HUES6 (cell line): ENCODE measurements around the gene MKRN3.

ENCODE experiments used
- H3K27ac ChIP-seq: 2 replicates; pipeline ENCODE4 v1.7.0; 2013; ENCODE audit warnings: low read depth, mild to moderate bottlenecking, low read length, inconsistent platforms
- H3K27me3 ChIP-seq: 2 replicates; pipeline ENCODE4 v1.6.1; 2013; ENCODE audit warnings: low read length; ENCODE audit not compliant: control insufficient read depth, insufficient read depth
- H3K36me3 ChIP-seq: 2 replicates; pipeline ENCODE4 v1.6.1; 2013; ENCODE audit warnings: low read length; ENCODE audit not compliant: control insufficient read depth, insufficient read depth
- H3K4me1 ChIP-seq: 2 replicates; pipeline ENCODE4 v1.6.1; 2013; ENCODE audit warnings: low read length; ENCODE audit not compliant: control insufficient read depth, insufficient read depth
- H3K4me3 ChIP-seq: 2 replicates; pipeline ENCODE4 v1.5.1; 2013; ENCODE audit warnings: low read depth, low read length
- H3K9ac ChIP-seq: one replicate; pipeline ENCODE4 v1.6.1; 2013; ENCODE audit warnings: mild to moderate bottlenecking, low read length
- H3K9me3 ChIP-seq: 2 replicates; pipeline ENCODE4 v1.6.1; 2013; ENCODE audit warnings: low read depth, low read length; ENCODE audit not compliant: control insufficient read depth, insufficient read depth

The MKRN3 gene

GRCh38 chr15:23561914-23562313 is 3.6 kb upstream of the MKRN3 start:
- Histone ChIP-seq H3K9ac (no peak overlapping the region), H3K9me3 (peaks cover 28% of the 10 kb centered on the region), H3K36me3 (no peaks in the 10 kb centered on the region), H3K4me3 (no peak overlapping the region), H3K27ac (no peak overlapping the region), H3K27me3 (no peaks in the 10 kb centered on the region), H3K4me1 (no peaks in the 10 kb centered on the region)

- Histone ChIP-seq H3K36me3 (no peaks in the 10 kb centered on the region), H3K9me3 (peaks cover 34% of the 10 kb centered on the region), H3K4me3 (no peak overlapping the region), H3K27ac (no peak overlapping the region), H3K9ac (no peak overlapping the region), H3K27me3 (no peaks in the 10 kb centered on the region), H3K4me1 (no peaks in the 10 kb centered on the region)
Measured at GRCh38 chr15:23564821-23565394, 566 bp upstream of the MKRN3 start.

- Histone ChIP-seq H3K9me3 (peaks cover 35% of the 10 kb centered on the region), H3K4me1 (no peaks in the 10 kb centered on the region), H3K9ac (no peak overlapping the region), H3K4me3 (no peak overlapping the region), H3K27ac (no peak overlapping the region), H3K27me3 (no peaks in the 10 kb centered on the region), H3K36me3 (no peaks in the 10 kb centered on the region)
Measured at GRCh38 chr15:23566071-23566554, 639 bp downstream of the MKRN3 start.

- H3K36me3 ChIP-seq: no peaks in the 10 kb centered on the region
- H3K27ac ChIP-seq: no peak overlapping the region
- no peaks in the 10 kb centered on the region for H3K4me1 ChIP-seq
- H3K27me3 ChIP-seq: no peaks in the 10 kb centered on the region
- peaks cover 35% of the 10 kb centered on the region for H3K9me3 ChIP-seq
- H3K4me3 ChIP-seq: no peak overlapping the region
- H3K9ac ChIP-seq: no peak overlapping the region
Measured at GRCh38 chr15:23566651-23567050, 1.2 kb downstream of the MKRN3 start.

GRCh38 chr15:23567921-23568320 is 2.4 kb downstream of the MKRN3 start:
- no peaks in the 10 kb centered on the region; the same call in 1 of the 2 replicates for H3K4me1 ChIP-seq
- no peaks in the 10 kb centered on the region for H3K36me3 ChIP-seq
- no peak overlapping the region for H3K27ac ChIP-seq
- no peak overlapping the region for H3K9ac ChIP-seq
- H3K9me3 ChIP-seq: peaks cover 33% of the 10 kb centered on the region
- H3K4me3 ChIP-seq: no peak overlapping the region
- H3K27me3 ChIP-seq: no peaks in the 10 kb centered on the region

- peaks cover 37% of the 10 kb centered on the region for H3K9me3 ChIP-seq
- H3K27ac ChIP-seq: no peak overlapping the region
- H3K9ac ChIP-seq: no peak overlapping the region
- no peaks in the 10 kb centered on the region for H3K27me3 ChIP-seq
- H3K36me3 ChIP-seq: no peaks in the 10 kb centered on the region
- no peak overlapping the region for H3K4me3 ChIP-seq
- no peaks in the 10 kb centered on the region; the same call in 1 of the 2 replicates for H3K4me1 ChIP-seq
Measured at GRCh38 chr15:23569151-23569925, 3.9 kb downstream of the MKRN3 start.

GRCh38 chr15:23570486-23570885 is 5.0 kb downstream of the MKRN3 start:
- Histone ChIP-seq H3K4me1 (no peaks in the 10 kb centered on the region; the same call in 1 of the 2 replicates), H3K27ac (no peak overlapping the region), H3K27me3 (no peaks in the 10 kb centered on the region), H3K4me3 (no peak overlapping the region), H3K36me3 (no peaks in the 10 kb centered on the region), H3K9me3 (peaks cover 27% of the 10 kb centered on the region), H3K9ac (no peak overlapping the region)

GRCh38 chr15:23572844-23573243 is 7.4 kb downstream of the MKRN3 start:
- no peak overlapping the region for H3K4me3 ChIP-seq
- H3K9me3 ChIP-seq: peaks cover 9% of the 10 kb centered on the region; the same call in 1 of the 2 replicates
- H3K36me3 ChIP-seq: no peaks in the 10 kb centered on the region
- H3K9ac ChIP-seq: no peak overlapping the region
- no peaks in the 10 kb centered on the region for H3K27me3 ChIP-seq
- H3K27ac ChIP-seq: no peak overlapping the region
- no peaks in the 10 kb centered on the region; the same call in 1 of the 2 replicates for H3K4me1 ChIP-seq

GRCh38 chr15:23574742-23575141 is 9.3 kb downstream of the MKRN3 start:
- no peaks in the 10 kb centered on the region; the same call in 1 of the 2 replicates for H3K4me1 ChIP-seq
- H3K27ac ChIP-seq: no peak overlapping the region
- H3K4me3 ChIP-seq: no peak overlapping the region

GRCh38 chr15:23576061-23576460 is 10.6 kb downstream of the MKRN3 start:
- Histone ChIP-seq H3K4me1 (no peaks in the 10 kb centered on the region; the same call in 1 of the 2 replicates), H3K9ac (no peak overlapping the region), H3K27ac (no peak overlapping the region), H3K36me3 (no peaks in the 10 kb centered on the region), H3K9me3 (peaks cover 5% of the 10 kb centered on the region; the same call in 1 of the 2 replicates), H3K27me3 (no peaks in the 10 kb centered on the region), H3K4me3 (no peak overlapping the region)

More at GRCh38 chr15:23574742-23575141, 9.3 kb downstream of the MKRN3 start:
- Histone ChIP-seq H3K9me3 (peaks cover 7% of the 10 kb centered on the region; the same call in 1 of the 2 replicates), H3K36me3 (no peaks in the 10 kb centered on the region), H3K27me3 (no peaks in the 10 kb centered on the region), H3K9ac (no peak overlapping the region)

- no peaks in the 10 kb centered on the region for H3K27me3 ChIP-seq
- H3K9me3 ChIP-seq: peaks cover 3% of the 10 kb centered on the region; the same call in 1 of the 2 replicates
- no peaks in the 10 kb centered on the region for H3K36me3 ChIP-seq
- H3K4me3 ChIP-seq: no peak overlapping the region
- H3K4me1 ChIP-seq: no peaks in the 10 kb centered on the region
- no peak overlapping the region for H3K27ac ChIP-seq
- no peak overlapping the region for H3K9ac ChIP-seq
Measured at GRCh38 chr15:23578521-23579150, 13.2 kb downstream of the MKRN3 start.
